Astrocyte of the cerebellum (primary cell): ENCODE results near the gene ROMO1.
A peak's percentile ranks its signal among the peaks of the same experiment; 100 is the strongest.

Source experiments
- DNase-seq: peaks from one replicate; pipeline ENCODE4 v3.0.0-alpha.2; 2011; ENCODE audit warnings: low read depth
- H3K4me3 ChIP-seq: 2 replicates; pipeline ENCODE4 v1.5.1; 2011; ENCODE audit warnings: mild to moderate bottlenecking, low read depth, low read length, moderate library complexity
- CTCF ChIP-seq: IDR thresholded peaks from 2 replicates; pipeline ENCODE4 v1.5.1; 2012; ENCODE audit warnings: low read length, low read depth, moderate library complexity, mild to moderate bottlenecking; ENCODE audit errors: missing control alignments
- in situ Hi-C: cut with HindIII; loops from 2 replicates; pipeline ENCODE4 v1.10.0; 2017; ENCODE audit warnings: low sequenced_read_pairs

ROMO1 gene

GRCh38 chr20:35654415-35654814 is 44.8 kb upstream of the ROMO1 start:
- H3K4me3 ChIP-seq: no peak overlapping the region
- DNase-seq: no peak
- TF ChIP-seq CTCF: no peak
- in situ Hi-C loops: no loop called here

GRCh38 chr20:35657271-35657670 is 41.9 kb upstream of the ROMO1 start:
- no peak for DNase-seq
- no peak overlapping the region for H3K4me3 ChIP-seq
- in situ Hi-C loops: no loop called here
- no peak for TF ChIP-seq CTCF

- in situ Hi-C loops: no loop called here
- TF ChIP-seq CTCF: no peak
- no peak for DNase-seq
- H3K4me3 ChIP-seq: no peak overlapping the region
These were observed 38.9 kb upstream of the ROMO1 start for GRCh38 chr20:35660122-35660937.

GRCh38 chr20:35661053-35661452 is 38.2 kb upstream of the ROMO1 start:
- TF ChIP-seq CTCF: no peak
- in situ Hi-C loops: no loop called here
- no peak for DNase-seq
- H3K4me3 ChIP-seq: no peak overlapping the region

- no peak for DNase-seq
- H3K4me3 ChIP-seq: peak overlapping the region; percentile 91
- in situ Hi-C loops: no loop called here
- TF ChIP-seq CTCF: no peak
These were observed 37.3 kb upstream of the ROMO1 start for GRCh38 chr20:35661908-35662307.

GRCh38 chr20:35662551-35662950 is 36.7 kb upstream of the ROMO1 start:
- in situ Hi-C loops: no loop called here
- H3K4me3 ChIP-seq: peak overlapping the region; percentile 91
- no peak for TF ChIP-seq CTCF
- no peak for DNase-seq
